ENCODE data around the gene CTXND1.
"Not testable (repeated sequence)": the region's sequence is repeated elsewhere in the genome, so short reads cannot be mapped to it uniquely, and the experiment has no call there.

The CTXND1 gene

DNA sequence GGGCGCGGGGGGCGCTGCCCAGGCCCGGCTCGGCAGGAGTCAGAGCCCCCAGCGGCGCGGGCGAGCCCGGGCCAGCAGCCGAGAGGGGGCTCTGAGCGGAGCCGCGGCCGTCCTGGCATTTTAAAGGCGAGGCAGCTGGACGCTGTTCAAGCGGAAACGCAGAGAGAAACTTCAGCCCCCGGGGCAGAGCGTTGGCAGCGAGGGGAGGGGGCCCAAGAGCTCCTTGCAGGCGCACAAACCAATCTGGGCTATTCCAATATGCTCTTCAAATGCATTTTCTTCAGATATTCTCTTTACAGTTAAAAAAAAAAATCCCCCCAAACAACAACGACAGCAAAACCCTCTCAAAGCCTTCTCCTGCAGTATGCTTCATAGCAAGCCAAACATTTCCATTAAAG is at the start of gene CTXND1:
CTXND1 (minus strand) TSS at position 93 of the 398 bp plus-strand sequence. CDS start 50,264 bp downstream, outside the sequence.
- DNase-seq (ENCODE audit: low read depth in 1 of 2, low spot score in 1 of 2): no peak

- DNase-seq (ENCODE audit: low read depth in 1 of 2, low spot score in 1 of 2): no peak
These were observed 49.5 kb upstream of the CTXND1 start for GRCh38 chr15:80301472-80301871.

DNA sequence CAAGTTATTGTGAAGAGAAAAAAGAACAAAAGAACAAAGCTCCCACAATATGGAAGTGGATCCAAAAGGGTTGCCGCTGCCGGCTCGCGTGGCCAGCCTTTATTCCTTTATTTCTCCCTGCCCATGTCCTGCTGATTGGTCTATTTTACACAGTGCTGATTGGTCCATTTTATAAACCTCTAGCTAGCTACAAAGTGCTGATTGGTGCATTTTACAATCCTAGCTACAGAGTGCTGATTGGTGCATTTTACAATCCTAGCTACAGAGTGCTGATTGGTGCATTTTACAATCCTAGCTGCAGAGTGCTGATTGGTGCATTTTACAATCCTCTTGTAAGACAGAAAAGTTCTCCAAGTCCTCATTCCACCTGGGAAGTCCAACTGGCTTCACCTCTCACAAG is 43.8 kb upstream of the CTXND1 start:
- not testable (repeated sequence) for DNase-seq (ENCODE audit: low read depth in 1 of 2, low spot score in 1 of 2)

GRCh38 chr15:80292079-80292478 is 40.1 kb upstream of the CTXND1 start:
- no peak for DNase-seq (ENCODE audit: low read depth in 1 of 2, low spot score in 1 of 2)

DNA sequence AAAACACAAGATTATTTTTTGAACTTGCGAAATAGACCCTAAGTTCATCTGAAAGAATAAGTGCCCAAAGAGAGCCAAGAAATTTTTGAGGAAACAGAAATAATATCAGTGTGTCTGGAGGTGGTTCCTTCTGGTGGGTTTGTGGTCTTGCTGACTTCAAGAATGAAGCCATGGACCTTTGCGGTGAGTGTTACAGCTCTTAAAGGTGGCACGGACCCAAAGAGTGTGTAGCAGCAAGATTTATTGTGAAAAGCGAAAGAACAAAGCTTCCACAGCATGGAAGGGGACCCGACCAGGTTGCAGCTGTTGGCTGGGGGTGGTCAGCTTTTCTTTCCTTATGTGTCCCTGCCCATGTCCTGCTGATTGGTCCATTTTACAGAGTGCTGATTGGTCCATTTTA is 38.9 kb upstream of the CTXND1 start:
- not testable (repeated sequence) for DNase-seq (ENCODE audit: low read depth in 1 of 2, low spot score in 1 of 2)

GRCh38 chr15:80289528-80290495 is 37.8 kb upstream of the CTXND1 start:
- DNase-seq (ENCODE audit: low read depth in 1 of 2, low spot score in 1 of 2): no peak

DNA sequence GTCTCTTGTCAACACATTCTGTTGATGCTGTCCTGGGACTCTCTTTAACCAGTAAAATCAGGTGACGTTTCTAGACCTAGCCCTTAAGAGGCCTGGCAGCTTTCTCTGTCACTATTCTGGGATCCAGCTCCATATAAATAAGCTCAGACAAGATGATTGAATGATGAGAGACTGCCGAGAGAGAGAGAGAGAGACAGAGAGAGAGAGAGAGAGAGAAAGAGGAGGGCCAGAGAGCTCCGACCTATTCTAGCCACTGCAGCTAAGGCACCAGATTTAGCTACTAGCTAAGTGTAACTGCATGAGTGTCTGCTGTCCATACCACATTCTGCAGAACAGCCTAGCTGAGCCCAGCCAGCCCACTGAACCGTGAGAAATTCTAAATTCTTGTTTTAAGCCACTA is 36.1 kb upstream of the CTXND1 start:
- no peak for DNase-seq (ENCODE audit: low read depth in 1 of 2, low spot score in 1 of 2)

DNA sequence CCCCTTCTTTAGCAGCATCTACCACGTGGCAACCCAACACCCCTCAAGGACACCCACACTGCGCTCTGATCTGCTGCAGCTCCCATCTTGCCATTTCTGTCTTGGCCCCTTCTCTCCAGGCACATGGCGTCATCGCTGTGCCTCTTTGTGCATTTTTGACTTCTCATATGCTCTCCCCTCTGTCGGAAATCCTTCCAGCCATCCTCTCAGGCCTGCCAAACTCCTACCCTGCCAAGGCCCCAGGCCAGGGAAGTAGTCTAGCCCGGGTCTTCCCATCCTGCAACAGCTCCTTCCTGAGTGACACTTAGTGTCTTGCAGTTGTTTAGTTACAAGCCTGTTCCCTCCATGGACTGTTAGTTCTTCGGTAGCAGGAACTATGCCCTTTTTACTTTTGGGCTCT is 34.0 kb upstream of the CTXND1 start:
- no peak for DNase-seq (ENCODE audit: low read depth in 1 of 2, low spot score in 1 of 2)

DNA sequence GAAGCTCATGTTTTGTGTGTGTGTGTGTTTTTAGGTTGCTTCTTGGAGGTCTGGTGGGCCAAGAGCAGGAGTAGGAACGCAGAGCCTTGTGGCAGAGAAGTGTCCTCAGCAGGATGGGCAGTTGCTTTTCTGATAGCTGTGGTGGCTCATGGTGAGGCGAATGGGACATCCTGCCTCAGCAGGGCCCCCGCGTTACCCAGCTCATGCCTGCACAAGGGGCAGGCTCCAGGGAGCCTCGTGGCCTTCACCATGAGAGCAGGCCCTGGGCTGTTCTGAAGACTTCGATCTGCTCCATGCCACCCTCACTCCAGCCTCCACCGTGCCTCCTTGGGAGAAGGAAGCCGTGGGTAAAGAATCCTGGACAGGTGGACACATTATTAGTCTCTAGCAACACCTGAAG is 33.4 kb upstream of the CTXND1 start:
- DNase-seq (ENCODE audit: low read depth in 1 of 2, low spot score in 1 of 2): no peak

GRCh38 chr15:80283531-80283930 is 31.5 kb upstream of the CTXND1 start:
- DNase-seq (ENCODE audit: low read depth in 1 of 2, low spot score in 1 of 2): no peak

DNA sequence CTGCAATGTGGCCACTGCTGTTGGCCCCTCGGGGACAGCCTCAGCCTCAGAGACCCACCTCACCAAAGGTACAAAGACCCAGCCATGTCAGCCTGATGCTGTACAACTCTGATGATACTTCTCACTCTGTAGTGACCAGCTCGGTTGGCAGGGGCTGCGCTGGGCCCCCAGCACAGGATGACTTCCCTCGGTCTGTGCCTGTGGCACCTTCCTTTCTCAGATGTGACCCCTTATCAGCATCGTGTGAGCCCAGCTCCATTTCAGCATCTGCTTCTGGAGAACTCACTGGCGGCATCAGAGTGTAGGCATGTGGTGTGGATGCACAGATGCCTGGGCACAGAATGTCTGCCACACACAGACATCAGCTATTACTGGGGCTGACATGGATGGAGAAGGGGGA is 25.1 kb upstream of the CTXND1 start:
- no peak for DNase-seq (ENCODE audit: low read depth in 1 of 2, low spot score in 1 of 2)

- no peak for DNase-seq (ENCODE audit: low read depth in 1 of 2, low spot score in 1 of 2)
These were observed 23.9 kb upstream of the CTXND1 start for GRCh38 chr15:80275961-80276360.

DNA sequence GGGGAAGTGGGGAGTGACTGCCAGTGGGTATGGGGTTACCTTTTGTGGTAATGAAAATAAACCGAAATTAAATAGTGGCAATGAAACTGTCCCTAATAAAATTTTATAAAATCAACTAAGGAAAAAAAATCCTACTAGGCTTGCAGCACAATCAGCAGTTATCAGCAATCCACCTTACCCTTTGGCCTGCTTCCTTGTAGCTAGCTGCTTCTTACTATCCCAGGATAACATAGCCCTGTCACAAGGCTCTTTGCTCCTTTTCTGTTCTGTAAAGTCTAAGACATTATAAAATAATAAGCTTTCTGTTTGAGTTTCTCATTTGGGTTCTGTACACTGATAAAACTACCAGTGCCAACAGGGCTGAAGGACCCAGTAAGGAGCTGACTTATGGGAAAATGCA is 23.0 kb upstream of the CTXND1 start:
- no peak for DNase-seq (ENCODE audit: low read depth in 1 of 2, low spot score in 1 of 2)

- no peak for DNase-seq (ENCODE audit: low read depth in 1 of 2, low spot score in 1 of 2)
These were observed 22.5 kb upstream of the CTXND1 start for GRCh38 chr15:80274554-80274953.

DNA sequence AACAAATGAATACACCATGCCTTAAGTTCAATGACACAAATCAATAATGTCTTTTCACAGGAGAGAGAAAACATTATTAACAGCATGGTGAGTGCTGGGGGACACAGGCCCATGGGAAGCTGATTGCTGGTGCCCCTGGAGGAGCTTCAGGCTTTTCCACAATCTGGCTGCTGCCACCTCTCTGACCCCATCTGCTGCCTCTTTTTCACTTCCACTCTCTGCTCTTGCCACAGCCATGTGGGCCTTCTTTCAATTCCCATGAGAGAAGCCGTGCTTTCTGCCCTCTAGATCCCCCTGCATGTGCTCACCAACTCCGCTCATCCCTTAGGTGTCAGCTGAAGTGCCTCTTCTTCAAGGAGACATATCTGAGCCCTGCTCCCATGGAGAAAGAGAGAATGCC is 21.0 kb upstream of the CTXND1 start:
- no peak for DNase-seq (ENCODE audit: low read depth in 1 of 2, low spot score in 1 of 2)

DNA sequence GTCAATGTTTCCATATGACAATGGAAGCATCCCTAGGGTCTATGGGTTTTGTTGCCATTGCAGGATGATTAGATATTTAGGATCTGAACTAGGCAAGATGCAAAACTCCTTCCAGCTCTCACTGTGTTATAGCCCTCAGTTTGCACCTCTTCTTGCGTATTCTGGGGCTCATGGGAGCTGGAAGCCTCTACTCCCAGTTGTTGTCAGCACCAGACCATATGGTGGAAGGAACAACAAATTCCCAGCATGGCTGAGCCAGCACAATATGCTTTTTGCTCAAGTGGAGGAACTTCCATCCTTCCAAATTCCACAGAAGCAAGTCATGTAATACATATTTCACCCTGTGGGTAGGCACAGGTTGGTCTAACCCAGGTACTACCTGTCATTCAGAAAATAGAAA is 18.5 kb upstream of the CTXND1 start:
- DNase-seq (ENCODE audit: low read depth in 1 of 2, low spot score in 1 of 2): no peak

- no peak for DNase-seq (ENCODE audit: low read depth in 1 of 2, low spot score in 1 of 2)
These were observed 16.1 kb upstream of the CTXND1 start for GRCh38 chr15:80268101-80268500.

- DNase-seq (ENCODE audit: low read depth in 1 of 2, low spot score in 1 of 2): no peak
These were observed 15.6 kb upstream of the CTXND1 start for GRCh38 chr15:80267658-80268057.

- DNase-seq (ENCODE audit: low read depth in 1 of 2, low spot score in 1 of 2): no peak
These were observed 14.7 kb upstream of the CTXND1 start for GRCh38 chr15:80266745-80267144.

GRCh38 chr15:80266113-80266512 is 14.1 kb upstream of the CTXND1 start:
- no peak for DNase-seq (ENCODE audit: low read depth in 1 of 2, low spot score in 1 of 2)

- no peak for DNase-seq (ENCODE audit: low read depth in 1 of 2, low spot score in 1 of 2)
These were observed 13.0 kb upstream of the CTXND1 start for GRCh38 chr15:80265021-80265420.

DNA sequence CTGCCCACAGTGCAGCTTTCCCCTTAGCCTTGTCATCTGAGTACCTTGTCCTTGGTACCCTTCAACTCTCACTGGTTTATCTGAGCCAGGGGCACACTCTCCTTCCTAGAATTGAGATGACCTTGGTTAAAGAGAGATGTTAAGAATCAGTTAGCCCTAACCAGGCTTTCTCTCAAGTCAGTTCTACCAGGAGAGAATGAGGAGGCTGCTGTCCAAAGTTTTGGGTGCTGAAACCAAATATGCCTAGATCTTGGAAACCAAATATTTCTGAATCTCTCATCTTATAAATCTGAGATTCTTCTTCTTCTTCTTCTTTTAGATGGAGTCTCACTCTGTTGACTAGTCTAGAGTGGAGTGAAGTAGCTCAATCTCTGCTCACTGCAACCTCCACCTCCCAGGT is 12.0 kb upstream of the CTXND1 start:
- no peak for DNase-seq (ENCODE audit: low read depth in 1 of 2, low spot score in 1 of 2)

DNA sequence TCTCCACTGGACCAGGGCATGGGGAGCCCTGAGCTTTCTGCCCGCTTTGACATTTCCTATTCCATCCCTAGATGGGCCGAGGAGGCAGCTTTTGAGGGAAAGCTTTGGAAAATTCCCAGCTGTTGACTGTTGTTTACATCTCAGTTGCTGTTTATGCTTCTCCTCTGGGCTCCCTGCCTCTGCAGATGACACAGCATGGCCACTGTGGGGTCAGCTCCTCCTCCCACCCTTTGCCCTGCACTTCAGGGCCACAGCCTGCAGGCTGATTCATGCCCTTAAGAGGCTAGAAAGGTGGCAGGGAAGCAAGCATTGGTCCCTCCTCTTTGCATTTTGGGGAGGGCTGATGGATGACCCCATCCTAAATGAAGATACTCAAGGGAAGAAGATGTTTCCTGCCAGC is 8.5 kb upstream of the CTXND1 start:
- DNase-seq (ENCODE audit: low read depth in 1 of 2, low spot score in 1 of 2): no peak
